Mesothelial cell of epicardium (in vitro differentiated cells): ENCODE measurements around the gene NCF1. TPM values are rescaled to one million over a fixed set of nuclear protein-coding genes. Genes with fewer than 3 reads are reported as not detected.
"Not testable (repeated sequence)": the region's sequence is repeated elsewhere in the genome, so short reads cannot be mapped to it uniquely, and the experiment has no call there.

Source experiments
- DNase-seq, 2 experiments: peaks; one replicate each; pipeline ENCODE4 v3.0.0; 2021; ENCODE audit warnings: low spot score in 2 of 2; ENCODE audit not compliant: unreplicated experiment in 2 of 2
- H3K27ac Mint-ChIP-seq: 2 replicates; pipeline ENCODE4 v1.8.0; 2021; ENCODE audit warnings: mixed read lengths
- H3K27me3 Mint-ChIP-seq: 2 replicates; pipeline ENCODE4 v1.8.0; 2021; ENCODE audit warnings: low read depth, mixed read lengths
- H3K36me3 Mint-ChIP-seq: 2 replicates; pipeline ENCODE4 v1.8.0; 2021; ENCODE audit warnings: mixed read lengths
- H3K4me1 Mint-ChIP-seq: 2 replicates; pipeline ENCODE4 v1.8.0; 2021; ENCODE audit warnings: mixed read lengths
- H3K4me3 Mint-ChIP-seq: 2 replicates; pipeline ENCODE4 v1.8.0; 2021; ENCODE audit warnings: mild to moderate bottlenecking, moderate library complexity, mixed read lengths
- H3K9me3 Mint-ChIP-seq: 2 replicates; pipeline ENCODE4 v1.8.0; 2021; ENCODE audit warnings: mixed read lengths
- total RNA-seq: library from RNA; stranded (reverse); gene quantifications from 3 replicates; pipeline ENCODE4 v1.2.1, GENCODE V29; 2021
- TF ChIP-seq, protein P1 (sequence below): fragments of 200-600 bp; sonication (generic); IDR thresholded peaks from one replicate; pipeline ENCODE4 v1.5.0; 2021; ENCODE audit warnings: antibody characterized with exemption; ENCODE audit not compliant: unreplicated experiment

Gene NCF1
- 0.27 to 0.47 TPM in 2 of 3 replicates, not detected in the other for total RNA-seq

DNA sequence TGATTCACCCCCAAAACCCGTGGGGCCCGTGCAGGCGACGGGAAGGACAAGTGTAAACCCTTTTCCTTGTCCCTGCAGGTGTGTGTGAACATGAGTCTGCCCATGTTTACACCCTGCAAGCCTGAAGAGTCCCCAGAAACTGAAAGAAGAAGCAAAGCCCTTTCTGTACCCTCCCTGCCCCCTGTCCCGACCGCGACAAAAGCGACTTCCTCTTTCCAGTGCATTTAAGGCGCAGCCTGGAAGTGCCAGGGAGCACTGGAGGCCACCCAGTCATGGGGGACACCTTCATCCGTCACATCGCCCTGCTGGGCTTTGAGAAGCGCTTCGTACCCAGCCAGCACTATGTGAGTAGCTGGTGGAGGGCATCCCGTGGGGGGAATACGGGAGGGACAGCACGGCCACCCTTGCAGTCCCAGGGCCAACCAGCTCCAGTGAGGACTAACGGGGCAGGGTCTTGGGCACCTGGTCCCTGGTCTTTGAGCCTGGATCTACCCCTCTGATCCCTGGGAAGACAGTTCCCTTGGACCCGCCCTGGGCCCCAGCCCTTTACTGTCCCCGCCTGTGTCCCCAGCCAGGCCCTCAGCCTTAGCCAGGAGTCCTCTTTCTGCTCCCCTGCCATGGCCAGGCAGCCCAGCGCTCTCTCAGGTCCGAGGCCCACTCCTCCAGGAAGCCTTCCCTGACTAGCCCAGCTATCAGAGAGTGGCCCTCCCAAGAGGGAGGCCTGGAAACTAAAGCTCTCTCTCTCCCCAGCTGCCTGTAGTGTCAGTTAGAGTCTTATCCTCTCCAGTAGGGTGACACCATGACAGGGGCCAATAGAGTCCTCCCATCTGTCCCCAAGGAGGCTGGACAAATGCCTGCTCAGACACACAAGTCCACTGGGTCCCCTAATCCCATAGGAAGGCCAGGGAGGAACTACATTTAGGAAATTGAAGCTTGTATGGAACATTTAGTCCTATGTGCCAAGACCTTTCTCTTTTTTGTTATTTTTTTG, at the start of gene NCF1:
NCF1 (plus strand) TSS at position 252 of the 991 bp plus-strand sequence; CDS start at position 273, 21 bp downstream.
- H3K36me3 Mint-ChIP-seq, H3K4me3 Mint-ChIP-seq, H3K27ac Mint-ChIP-seq, H3K27me3 Mint-ChIP-seq, DNase-seq, H3K9me3 Mint-ChIP-seq, H3K4me1 Mint-ChIP-seq: not testable (repeated sequence)

DNA sequence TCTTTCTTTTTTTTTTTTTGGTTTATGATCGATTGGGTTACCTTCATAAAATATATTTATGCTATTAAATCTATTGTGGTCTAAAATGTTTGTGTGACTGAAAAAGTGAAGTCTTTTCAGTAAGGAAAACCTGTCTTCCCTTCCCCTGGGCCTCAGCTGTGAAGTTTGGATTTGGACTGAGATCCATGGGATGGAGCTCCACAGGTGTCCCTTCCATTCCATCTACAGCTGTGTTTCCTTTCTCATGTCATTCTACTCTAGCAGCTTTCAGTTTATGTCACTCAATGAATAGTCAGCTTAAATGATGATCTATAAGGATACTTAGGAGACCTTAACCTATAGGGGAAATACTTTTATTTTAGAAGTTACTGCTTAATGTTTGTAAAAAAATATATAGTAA, 48.0 kb upstream of the NCF1 start:
- no peaks in the 10 kb centered on the region for H3K27me3 Mint-ChIP-seq
- H3K27ac Mint-ChIP-seq, result peak overlapping the region; percentile 53

DNA sequence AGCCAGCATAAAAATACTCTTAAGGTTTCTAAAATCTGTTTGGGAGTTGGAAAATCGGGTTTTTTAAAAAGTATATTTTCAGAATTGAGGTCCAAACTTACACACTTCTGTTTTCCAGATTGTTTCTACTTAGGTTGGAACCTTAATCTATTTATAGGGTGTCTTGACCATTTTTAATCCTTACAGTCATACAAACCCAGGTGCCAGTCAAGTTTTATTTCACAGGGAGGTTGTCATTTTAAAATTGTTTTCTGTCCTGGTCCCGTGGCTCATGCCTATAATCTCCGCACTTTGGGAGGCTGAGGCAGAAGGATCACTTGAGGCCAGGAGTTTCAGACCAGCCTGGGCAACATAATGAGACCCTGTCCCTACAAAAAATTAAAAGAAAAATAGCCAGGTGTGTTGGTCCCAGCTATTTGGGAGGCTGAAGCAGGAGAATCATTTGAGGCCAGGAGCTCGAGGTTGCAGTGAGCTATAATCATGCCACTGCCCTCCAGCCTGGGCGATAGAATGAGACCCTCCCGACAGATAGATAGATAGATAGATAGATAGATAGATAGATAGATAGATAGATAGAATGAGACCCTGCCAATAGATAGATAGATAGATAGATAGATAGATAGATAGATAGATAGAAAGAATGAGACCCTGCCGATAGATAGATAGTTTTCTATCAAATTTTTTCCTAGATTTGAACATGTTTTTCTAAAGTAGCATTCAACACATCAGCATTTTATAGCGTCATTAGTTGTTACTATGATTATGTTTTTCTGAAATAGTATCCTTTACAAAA, 47.3 kb upstream of the NCF1 start:
- peak overlapping the region; percentile 25 for H3K27ac Mint-ChIP-seq
- H3K9me3 Mint-ChIP-seq, result no peaks in the 10 kb centered on the region
- peaks cover 15% of the 10 kb centered on the region for H3K36me3 Mint-ChIP-seq
- no peaks in the 10 kb centered on the region for H3K27me3 Mint-ChIP-seq
- no peak for DNase-seq
- no peak overlapping the region for H3K4me3 Mint-ChIP-seq
- H3K4me1 Mint-ChIP-seq, result no peaks in the 10 kb centered on the region
- TF ChIP-seq, protein P1, sequence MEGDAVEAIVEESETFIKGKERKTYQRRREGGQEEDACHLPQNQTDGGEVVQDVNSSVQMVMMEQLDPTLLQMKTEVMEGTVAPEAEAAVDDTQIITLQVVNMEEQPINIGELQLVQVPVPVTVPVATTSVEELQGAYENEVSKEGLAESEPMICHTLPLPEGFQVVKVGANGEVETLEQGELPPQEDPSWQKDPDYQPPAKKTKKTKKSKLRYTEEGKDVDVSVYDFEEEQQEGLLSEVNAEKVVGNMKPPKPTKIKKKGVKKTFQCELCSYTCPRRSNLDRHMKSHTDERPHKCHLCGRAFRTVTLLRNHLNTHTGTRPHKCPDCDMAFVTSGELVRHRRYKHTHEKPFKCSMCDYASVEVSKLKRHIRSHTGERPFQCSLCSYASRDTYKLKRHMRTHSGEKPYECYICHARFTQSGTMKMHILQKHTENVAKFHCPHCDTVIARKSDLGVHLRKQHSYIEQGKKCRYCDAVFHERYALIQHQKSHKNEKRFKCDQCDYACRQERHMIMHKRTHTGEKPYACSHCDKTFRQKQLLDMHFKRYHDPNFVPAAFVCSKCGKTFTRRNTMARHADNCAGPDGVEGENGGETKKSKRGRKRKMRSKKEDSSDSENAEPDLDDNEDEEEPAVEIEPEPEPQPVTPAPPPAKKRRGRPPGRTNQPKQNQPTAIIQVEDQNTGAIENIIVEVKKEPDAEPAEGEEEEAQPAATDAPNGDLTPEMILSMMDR, result no peak

More for the DNA sequence above, 48.0 kb upstream of the NCF1 start:
- peaks cover 14% of the 10 kb centered on the region for H3K36me3 Mint-ChIP-seq
- H3K9me3 Mint-ChIP-seq, result no peaks in the 10 kb centered on the region
- H3K4me1 Mint-ChIP-seq, result no peaks in the 10 kb centered on the region
- no peak overlapping the region for H3K4me3 Mint-ChIP-seq
- DNase-seq, result no peak
- TF ChIP-seq, protein P1, result no peak

DNA sequence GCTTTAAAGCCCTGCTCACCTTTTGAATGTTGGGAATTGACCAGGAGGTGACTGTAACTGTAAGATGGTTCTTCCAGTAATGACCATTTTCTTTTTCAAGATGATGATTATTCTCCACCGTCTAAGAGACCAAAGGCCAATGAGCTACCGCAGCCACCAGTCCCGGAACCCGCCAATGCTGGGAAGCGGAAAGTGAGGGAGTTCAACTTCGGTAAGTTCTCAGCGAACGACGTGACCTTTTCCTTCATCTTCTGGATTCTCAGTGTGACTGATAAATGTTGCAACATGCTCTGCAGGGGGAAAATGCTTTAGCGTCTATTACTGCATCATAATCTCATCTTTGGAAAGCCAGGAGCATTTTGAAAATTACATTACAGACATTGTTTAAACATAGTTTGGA, 45.1 kb upstream of the NCF1 start:
- not testable (repeated sequence) for H3K27ac Mint-ChIP-seq, H3K36me3 Mint-ChIP-seq, H3K4me1 Mint-ChIP-seq, DNase-seq, H3K4me3 Mint-ChIP-seq, H3K9me3 Mint-ChIP-seq, H3K27me3 Mint-ChIP-seq

DNA sequence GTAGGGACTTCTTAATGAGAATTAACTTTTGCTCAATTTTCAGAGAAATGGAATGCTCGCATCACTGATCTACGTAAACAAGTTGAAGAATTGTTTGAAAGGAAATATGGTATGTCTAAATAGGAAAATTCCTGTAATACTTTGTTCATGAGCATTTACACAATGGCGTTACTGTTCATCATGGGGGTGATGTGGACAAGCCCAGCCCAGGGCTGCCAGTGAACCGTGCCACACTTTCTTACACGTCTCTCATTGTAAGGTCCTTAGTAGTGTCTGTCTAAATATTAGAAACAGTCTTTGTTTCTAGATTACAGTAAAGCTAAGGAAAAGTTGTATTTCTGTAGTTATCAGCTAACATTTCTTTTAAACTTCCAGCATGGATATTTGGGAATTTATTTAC, 43.6 kb upstream of the NCF1 start:
- DNase-seq, H3K27ac Mint-ChIP-seq, H3K4me3 Mint-ChIP-seq, H3K27me3 Mint-ChIP-seq, H3K36me3 Mint-ChIP-seq, H3K4me1 Mint-ChIP-seq, H3K9me3 Mint-ChIP-seq: not testable (repeated sequence)

DNA sequence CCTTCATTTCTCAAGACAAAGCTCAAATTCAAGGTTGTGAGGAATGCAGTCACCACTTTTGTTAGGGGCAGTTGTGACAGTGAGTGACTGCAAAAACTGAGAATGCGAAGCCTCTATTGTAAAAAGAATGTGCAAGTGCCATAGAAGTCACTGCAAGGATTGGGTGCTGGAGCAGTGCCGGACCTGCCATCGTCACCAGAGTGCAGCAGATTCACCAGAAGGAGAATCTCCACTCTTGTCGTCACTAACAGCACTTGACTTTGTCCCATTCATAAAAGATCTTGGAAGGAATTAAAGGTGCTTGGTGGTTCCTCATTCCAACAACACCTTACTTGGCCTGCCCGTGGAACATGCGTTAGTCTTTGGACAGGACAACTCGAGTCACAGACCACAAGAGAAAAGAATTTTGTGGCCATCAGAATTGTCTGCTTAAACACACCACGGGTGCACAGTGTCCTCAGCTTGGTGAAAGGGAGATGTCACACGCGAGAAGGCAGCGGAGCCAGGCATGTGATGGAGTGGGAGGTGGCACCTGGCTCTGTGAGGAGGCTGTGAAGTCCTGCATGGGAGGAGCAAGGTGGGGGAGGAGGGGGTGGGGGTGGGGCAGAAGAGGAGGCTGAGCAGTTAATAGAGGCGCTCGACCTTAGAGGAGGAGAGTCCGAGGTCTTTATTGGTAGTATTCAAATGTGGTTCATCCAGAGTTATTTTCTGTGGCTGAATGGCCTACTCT, 33.7 kb upstream of the NCF1 start:
- not testable (repeated sequence) for H3K9me3 Mint-ChIP-seq, H3K4me1 Mint-ChIP-seq, H3K27ac Mint-ChIP-seq, H3K4me3 Mint-ChIP-seq, H3K36me3 Mint-ChIP-seq, DNase-seq, H3K27me3 Mint-ChIP-seq

DNA sequence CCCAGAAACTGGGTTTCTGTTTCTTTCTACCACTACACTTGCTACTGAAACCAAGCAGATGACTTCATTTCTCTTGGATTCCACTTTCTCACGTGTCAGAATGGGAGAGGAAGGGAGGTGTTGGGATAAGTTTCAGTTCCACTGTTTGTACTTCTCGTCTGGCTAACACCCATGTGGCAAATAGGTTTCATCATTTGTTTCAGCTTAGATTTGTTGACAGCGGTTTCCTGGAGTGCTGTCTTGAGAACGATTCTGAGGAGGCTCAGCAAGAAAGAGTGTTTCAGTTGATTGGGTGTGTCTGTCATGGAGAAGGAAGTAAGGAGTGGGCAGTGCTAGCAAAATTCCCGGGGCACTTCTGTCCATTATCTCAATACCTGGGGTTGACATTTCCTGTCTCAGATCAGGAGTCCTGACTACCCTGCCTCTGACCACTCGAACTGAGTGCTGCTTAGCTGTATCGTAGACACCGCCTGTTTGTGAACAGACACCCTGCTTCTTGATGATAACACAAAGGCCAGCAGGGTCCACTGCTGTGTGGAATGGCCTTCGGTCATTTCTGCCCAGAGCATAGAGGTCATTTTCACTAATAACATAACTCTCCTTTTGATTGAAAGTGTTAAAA, 29.8 kb upstream of the NCF1 start:
- not testable (repeated sequence) for H3K9me3 Mint-ChIP-seq, H3K27me3 Mint-ChIP-seq, H3K4me3 Mint-ChIP-seq, H3K27ac Mint-ChIP-seq, H3K4me1 Mint-ChIP-seq, DNase-seq, H3K36me3 Mint-ChIP-seq

DNA sequence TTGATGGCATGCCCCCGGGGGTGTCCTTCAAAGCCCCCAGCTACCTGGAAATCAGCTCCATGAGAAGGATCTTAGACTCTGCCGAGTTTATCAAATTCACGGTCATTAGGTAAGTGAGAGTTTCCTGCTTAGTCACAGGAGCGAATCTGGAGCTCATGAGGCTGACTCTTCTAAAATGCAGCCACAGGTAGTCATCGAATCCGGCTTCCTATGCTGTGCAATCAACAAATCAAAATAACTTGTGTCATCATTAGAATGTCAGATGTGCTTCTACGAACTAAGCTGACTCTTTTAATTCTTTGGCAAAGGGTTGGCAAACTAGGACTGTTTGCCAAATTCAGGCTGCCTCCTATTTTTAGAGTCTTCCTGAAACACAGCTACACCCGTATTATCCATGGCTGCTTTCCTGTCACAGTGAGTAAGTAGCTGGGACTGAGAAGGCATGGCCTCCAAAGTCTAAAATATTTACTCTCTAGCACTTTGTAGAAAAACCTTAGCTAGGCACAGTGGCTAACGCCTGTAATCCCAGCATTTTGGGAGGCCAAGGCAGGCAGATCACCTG, 19.8 kb upstream of the NCF1 start:
- H3K36me3 Mint-ChIP-seq, DNase-seq, H3K4me3 Mint-ChIP-seq, H3K27me3 Mint-ChIP-seq, H3K27ac Mint-ChIP-seq, H3K4me1 Mint-ChIP-seq, H3K9me3 Mint-ChIP-seq: not testable (repeated sequence)

DNA sequence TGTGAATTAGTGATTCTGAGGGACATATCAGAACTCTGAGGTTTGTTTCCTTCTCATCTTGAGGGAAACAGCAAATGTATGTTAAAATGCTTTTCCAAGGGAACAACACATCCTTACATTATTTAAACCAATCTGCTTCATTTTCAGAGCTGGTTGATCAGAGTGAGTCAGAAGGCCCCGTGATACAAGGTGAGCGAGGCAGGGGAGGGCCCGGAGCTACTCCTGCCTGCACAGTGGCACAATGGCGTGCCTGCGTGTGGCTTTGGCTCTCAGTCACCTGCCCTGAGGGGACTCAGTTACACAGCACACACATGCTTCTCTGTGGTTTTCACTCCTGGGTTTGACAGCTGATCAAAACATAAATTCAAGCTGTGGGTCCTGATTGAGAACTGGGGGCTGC, 17.1 kb upstream of the NCF1 start:
- not testable (repeated sequence) for H3K9me3 Mint-ChIP-seq, H3K4me3 Mint-ChIP-seq, H3K36me3 Mint-ChIP-seq, H3K27me3 Mint-ChIP-seq, DNase-seq, H3K27ac Mint-ChIP-seq, H3K4me1 Mint-ChIP-seq

DNA sequence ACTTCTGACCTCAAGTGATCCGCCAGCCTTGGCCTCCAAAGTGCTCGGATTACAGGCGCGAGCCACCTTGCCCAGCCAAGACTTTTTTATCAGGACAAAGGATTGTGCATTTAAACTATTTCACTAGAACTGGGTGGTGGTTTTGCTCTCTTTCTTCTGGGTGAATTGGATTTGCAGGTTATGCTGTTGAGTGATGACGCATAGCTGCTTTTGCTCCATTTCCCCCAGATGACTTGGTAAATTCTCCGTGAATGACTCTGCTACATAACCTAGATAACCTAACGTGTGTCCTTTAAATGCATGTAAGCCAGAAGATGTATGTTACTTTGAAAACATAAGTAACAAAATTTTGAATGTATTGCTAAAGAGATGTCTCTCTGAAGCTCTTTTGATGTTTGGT, 15.5 kb upstream of the NCF1 start:
- H3K27ac Mint-ChIP-seq, H3K9me3 Mint-ChIP-seq, H3K27me3 Mint-ChIP-seq, H3K4me1 Mint-ChIP-seq, DNase-seq, H3K4me3 Mint-ChIP-seq, H3K36me3 Mint-ChIP-seq: not testable (repeated sequence)

DNA sequence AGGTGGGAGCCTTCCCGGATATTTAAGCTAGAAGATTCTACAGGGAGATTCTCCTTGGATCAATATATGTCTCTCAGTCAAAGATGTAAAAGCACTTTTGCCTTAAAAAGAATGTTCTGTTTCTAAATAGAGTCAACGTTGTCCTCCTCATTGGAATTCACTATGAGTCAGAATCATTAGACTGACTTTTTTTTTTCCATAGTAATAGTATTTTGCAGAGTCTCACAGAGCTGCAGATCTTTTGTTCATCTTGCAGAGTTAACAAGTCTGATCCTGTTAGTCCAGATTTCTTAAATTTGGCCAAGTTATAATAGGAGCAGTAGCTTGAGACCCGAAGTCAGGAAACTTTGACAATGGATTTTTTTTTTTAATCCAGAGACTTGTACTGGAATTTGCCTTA, 14.8 kb upstream of the NCF1 start:
- DNase-seq, H3K4me3 Mint-ChIP-seq, H3K9me3 Mint-ChIP-seq, H3K27ac Mint-ChIP-seq, H3K4me1 Mint-ChIP-seq, H3K36me3 Mint-ChIP-seq, H3K27me3 Mint-ChIP-seq: not testable (repeated sequence)
